ENCODE data around the gene SUV39H2. TPM values are rescaled to one million over a fixed set of nuclear protein-coding genes. Genes with fewer than 3 reads are reported as not detected.

Gene SUV39H2
- total RNA-seq, 1 donor from 2014 or later: 6.9 TPM

DNA sequence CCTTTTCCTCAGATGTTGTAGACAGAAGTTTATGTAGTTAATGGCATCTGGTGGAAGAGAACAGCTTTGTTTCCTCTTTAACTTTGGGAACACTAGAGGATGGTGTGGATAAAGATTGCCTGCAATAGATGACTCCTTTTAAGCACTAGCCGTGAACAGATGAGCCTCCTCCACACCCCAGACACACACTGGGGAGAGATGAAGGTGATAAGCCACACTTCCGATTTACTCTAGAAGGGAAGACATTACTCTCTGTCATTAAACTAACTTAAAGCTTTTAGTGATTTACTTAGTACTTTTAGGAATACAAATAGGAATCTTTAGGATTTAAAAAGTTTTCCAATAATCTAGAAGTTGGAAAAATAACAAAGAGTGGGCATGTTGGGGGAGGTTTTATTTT, 33.7 kb upstream of the SUV39H2 start:
- Histone ChIP-seq H3K4me1 (peaks cover 2% of the 10 kb centered on the region), H3K27me3 (no peaks in the 10 kb centered on the region), H3K4me3 (no peak overlapping the region), H3K9me3 (no peaks in the 10 kb centered on the region), H3K36me3 (peaks cover 0 to 33% of the 10 kb centered on the region in 2 donors), H3K27ac (no peak overlapping the region)
- no peak for DNase-seq (ENCODE audit: extremely low spot score in 2 of 2)
- no peak for TF ChIP-seq POLR2A (IDR thresholded peaks at IDR 0.05)
- TF ChIP-seq, protein P1, sequence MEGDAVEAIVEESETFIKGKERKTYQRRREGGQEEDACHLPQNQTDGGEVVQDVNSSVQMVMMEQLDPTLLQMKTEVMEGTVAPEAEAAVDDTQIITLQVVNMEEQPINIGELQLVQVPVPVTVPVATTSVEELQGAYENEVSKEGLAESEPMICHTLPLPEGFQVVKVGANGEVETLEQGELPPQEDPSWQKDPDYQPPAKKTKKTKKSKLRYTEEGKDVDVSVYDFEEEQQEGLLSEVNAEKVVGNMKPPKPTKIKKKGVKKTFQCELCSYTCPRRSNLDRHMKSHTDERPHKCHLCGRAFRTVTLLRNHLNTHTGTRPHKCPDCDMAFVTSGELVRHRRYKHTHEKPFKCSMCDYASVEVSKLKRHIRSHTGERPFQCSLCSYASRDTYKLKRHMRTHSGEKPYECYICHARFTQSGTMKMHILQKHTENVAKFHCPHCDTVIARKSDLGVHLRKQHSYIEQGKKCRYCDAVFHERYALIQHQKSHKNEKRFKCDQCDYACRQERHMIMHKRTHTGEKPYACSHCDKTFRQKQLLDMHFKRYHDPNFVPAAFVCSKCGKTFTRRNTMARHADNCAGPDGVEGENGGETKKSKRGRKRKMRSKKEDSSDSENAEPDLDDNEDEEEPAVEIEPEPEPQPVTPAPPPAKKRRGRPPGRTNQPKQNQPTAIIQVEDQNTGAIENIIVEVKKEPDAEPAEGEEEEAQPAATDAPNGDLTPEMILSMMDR (IDR thresholded peaks at IDR 0.05): no peak
- TF ChIP-seq POLR2AphosphoS5 (IDR thresholded peaks at IDR 0.05; ENCODE audit: insufficient read depth in 1 of 2, low read depth in 1 of 2): no peak
- intact Hi-C loops (cut with DNase I): no loop called here

DNA sequence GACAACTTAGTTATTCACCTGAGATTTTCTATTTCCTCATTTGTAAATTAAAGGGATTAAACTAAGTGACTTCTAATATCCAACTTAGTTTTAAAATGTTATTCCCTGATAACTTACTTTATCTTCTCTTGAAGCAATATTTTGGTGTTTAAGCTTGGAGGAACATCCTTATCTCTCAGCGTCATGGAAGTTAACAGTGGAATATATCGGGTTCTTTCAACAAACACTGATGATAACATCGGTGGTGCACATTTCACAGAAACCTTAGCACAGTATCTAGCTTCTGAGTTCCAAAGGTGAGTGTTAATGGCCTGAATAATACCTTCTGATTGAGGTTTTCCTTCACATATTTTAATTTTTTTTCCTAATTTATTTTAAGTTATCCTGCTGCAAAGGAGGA, 26.4 kb upstream of the SUV39H2 start:
- Histone ChIP-seq H3K27ac (no peak overlapping the region), H3K36me3 (peaks cover 0 to 33% of the 10 kb centered on the region in 2 donors), H3K9me3 (no peaks in the 10 kb centered on the region), H3K4me3 (no peak overlapping the region), H3K27me3 (no peaks in the 10 kb centered on the region), H3K4me1 (no peaks in the 10 kb centered on the region)
- intact Hi-C loops (cut with DNase I): no loop called here
- TF ChIP-seq POLR2AphosphoS5 (IDR thresholded peaks at IDR 0.05; ENCODE audit: insufficient read depth in 1 of 2, low read depth in 1 of 2): no peak
- TF ChIP-seq POLR2A (IDR thresholded peaks at IDR 0.05): no peak
- TF ChIP-seq, protein P1 (IDR thresholded peaks at IDR 0.05): no peak
- DNase-seq (ENCODE audit: extremely low spot score in 2 of 2): no peak

DNA sequence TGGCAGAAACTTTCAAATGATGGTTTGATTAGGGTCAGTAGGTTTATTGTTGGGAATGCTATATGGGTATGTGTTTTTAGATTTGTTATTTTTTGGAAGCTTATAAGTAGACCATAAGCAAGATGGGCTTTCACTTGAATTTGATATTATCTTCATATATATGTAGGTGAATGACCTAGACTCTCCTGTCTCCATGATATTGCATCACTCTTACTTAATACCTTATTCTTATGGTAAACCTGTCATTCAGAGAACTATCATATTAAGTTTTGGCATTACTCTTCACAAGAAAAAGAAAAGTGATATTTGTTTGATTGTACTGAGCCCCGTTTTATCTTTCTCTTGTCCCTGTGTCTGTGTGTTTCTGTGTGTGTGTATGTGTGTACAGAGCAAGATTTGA, 23.2 kb upstream of the SUV39H2 start:
- H3K36me3 ChIP-seq: peaks cover 0 to 23% of the 10 kb centered on the region in 2 donors
- no peak for DNase-seq (ENCODE audit: extremely low spot score in 2 of 2)
- TF ChIP-seq POLR2A (IDR thresholded peaks at IDR 0.05): no peak

DNA sequence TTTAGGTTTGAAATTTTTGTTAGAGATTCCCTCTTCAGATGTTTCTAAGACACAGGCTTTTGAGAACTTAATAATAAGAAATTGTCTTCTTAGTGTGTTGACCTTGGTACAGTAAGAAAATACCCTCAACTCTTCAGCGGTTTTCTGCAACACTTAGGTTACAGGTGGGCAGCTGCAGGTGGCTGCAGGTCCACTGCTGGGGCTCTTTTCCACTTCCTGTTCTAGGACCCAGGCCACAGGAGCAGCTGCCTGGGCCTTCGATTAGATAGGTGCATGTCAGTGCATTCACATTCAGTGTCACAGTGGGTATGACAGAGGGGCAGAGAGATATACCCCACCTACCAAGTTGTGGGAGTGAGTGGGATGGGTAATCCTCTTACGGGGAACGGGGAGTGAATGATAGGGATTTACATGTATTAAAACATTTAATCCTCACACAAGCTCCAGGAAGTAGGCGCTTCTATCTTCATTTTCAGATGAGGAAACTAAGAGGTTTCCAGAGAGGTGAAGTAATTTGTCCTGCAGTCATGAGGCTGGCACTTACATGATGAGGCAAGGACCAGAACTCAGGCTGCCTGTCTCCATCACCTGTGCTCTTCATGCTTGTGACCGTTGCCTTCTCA, 20.2 kb upstream of the SUV39H2 start:
- H3K36me3 ChIP-seq: peaks cover 0 to 9% of the 10 kb centered on the region in 2 donors
- H3K4me1 ChIP-seq: no peaks in the 10 kb centered on the region
- no peak for DNase-seq (ENCODE audit: extremely low spot score in 2 of 2)
- H3K27ac ChIP-seq: no peak overlapping the region
- intact Hi-C loops (cut with DNase I): no loop called here
- no peaks in the 10 kb centered on the region for H3K27me3 ChIP-seq
- no peaks in the 10 kb centered on the region for H3K9me3 ChIP-seq
- no peak overlapping the region for H3K4me3 ChIP-seq
- TF ChIP-seq POLR2AphosphoS5 (IDR thresholded peaks at IDR 0.05; ENCODE audit: insufficient read depth in 1 of 2, low read depth in 1 of 2) (no peak), POLR2A (IDR thresholded peaks at IDR 0.05) (no peak)
- TF ChIP-seq, protein P1 (IDR thresholded peaks at IDR 0.05): no peak

More for the DNA sequence above, 23.2 kb upstream of the SUV39H2 start:
- intact Hi-C loops (cut with DNase I): no loop called here
- no peak overlapping the region for H3K27ac ChIP-seq
- no peak overlapping the region for H3K4me3 ChIP-seq
- no peaks in the 10 kb centered on the region for H3K27me3 ChIP-seq
- H3K4me1 ChIP-seq: no peaks in the 10 kb centered on the region
- no peaks in the 10 kb centered on the region for H3K9me3 ChIP-seq

DNA sequence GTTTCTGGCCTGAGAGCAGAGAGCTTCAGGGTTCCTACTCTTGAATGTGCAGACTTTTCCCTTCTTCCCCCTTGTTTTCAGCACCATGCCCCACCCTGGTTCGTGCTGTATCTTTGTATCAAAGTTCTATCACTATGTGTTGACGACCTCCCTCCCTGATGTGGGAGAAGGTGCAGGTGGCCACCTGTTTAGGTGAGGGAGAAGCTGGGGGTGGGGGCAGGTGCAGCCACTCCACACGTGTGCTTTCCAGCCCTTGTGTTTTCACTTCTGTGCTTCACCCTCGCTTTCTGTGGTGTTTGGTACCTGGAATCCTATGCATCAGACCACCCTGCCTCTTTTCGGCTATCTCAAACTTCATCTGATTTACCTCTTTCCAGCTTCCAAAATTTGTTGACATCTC, 19.6 kb upstream of the SUV39H2 start:
- Histone ChIP-seq H3K9me3 (no peaks in the 10 kb centered on the region), H3K27me3 (no peaks in the 10 kb centered on the region), H3K4me1 (no peaks in the 10 kb centered on the region), H3K36me3 (peaks cover 0 to 3% of the 10 kb centered on the region in 2 donors), H3K4me3 (no peak overlapping the region), H3K27ac (no peak overlapping the region)
- no peak for DNase-seq (ENCODE audit: extremely low spot score in 2 of 2)
- TF ChIP-seq, protein P1 (IDR thresholded peaks at IDR 0.05): no peak
- TF ChIP-seq POLR2AphosphoS5 (IDR thresholded peaks at IDR 0.05; ENCODE audit: insufficient read depth in 1 of 2, low read depth in 1 of 2) (no peak), POLR2A (IDR thresholded peaks at IDR 0.05) (no peak)
- intact Hi-C loops (cut with DNase I): no loop called here

All from vagina (tissue), 2 donors.